ENCODE data around the gene STAG1.

DNA sequence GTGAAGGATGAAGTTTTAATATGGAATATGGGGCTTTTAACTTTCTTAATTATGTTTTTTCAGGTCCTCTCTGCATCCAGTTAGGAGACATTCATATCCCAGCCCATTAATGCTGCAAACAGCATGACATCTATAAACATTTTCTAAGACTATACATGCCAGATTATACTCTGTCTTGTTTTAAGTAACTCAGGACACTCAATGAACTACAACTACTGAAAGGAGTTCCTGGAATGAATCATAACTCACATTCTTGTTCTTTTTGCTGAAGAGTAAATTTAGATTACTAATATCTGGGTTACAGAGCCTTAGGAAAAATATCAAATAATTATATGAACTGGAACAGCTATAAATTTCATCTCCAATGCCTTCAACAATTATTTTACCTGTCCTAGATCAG is 167.4 kb downstream of the STAG1 start:
- TF ChIP-seq ZNF644 (CRISPR knock-in tag; IDR thresholded peaks at IDR 0.05; ENCODE audit: low read depth) (no peak), SKI (IDR thresholded peaks at IDR 0.05; ENCODE audit: partially characterized antibody) (no peak), FOSL2 (CRISPR knock-in tag; IDR thresholded peaks at IDR 0.05) (no peak), HNRNPK (IDR thresholded peaks at IDR 0.05; ENCODE audit: low read depth, low read length, poor library complexity, severe bottlenecking) (no peak), ZNF10 (CRISPR knock-in tag; IDR thresholded peaks at IDR 0.05; ENCODE audit: borderline replicate concordance, low read depth) (no peak), HNF4G (IDR thresholded peaks at IDR 0.05; ENCODE audit: borderline replicate concordance, low read depth, low read length) (no peak), HNF4G (CRISPR knock-in tag; IDR thresholded peaks at IDR 0.05; ENCODE audit: borderline replicate concordance, low read depth) (no peak), ZNF577 (CRISPR knock-in tag; IDR thresholded peaks at IDR 0.05; ENCODE audit: borderline replicate concordance, low read depth) (no peak), RELA (CRISPR knock-in tag; IDR thresholded peaks at IDR 0.05) (no peak), ZNF569 (CRISPR knock-in tag; IDR thresholded peaks at IDR 0.05; ENCODE audit: borderline replicate concordance) (no peak), HOXA7 (CRISPR knock-in tag; IDR thresholded peaks at IDR 0.05) (no peak), TBL1XR1 (IDR thresholded peaks at IDR 0.05; ENCODE audit: borderline replicate concordance, low read length, partially characterized antibody) (no peak)
- TF ChIP-seq, protein P1, sequence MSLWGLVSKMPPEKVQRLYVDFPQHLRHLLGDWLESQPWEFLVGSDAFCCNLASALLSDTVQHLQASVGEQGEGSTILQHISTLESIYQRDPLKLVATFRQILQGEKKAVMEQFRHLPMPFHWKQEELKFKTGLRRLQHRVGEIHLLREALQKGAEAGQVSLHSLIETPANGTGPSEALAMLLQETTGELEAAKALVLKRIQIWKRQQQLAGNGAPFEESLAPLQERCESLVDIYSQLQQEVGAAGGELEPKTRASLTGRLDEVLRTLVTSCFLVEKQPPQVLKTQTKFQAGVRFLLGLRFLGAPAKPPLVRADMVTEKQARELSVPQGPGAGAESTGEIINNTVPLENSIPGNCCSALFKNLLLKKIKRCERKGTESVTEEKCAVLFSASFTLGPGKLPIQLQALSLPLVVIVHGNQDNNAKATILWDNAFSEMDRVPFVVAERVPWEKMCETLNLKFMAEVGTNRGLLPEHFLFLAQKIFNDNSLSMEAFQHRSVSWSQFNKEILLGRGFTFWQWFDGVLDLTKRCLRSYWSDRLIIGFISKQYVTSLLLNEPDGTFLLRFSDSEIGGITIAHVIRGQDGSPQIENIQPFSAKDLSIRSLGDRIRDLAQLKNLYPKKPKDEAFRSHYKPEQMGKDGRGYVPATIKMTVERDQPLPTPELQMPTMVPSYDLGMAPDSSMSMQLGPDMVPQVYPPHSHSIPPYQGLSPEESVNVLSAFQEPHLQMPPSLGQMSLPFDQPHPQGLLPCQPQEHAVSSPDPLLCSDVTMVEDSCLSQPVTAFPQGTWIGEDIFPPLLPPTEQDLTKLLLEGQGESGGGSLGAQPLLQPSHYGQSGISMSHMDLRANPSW (CRISPR knock-in tag; IDR thresholded peaks at IDR 0.05; ENCODE audit: borderline replicate concordance), result no peak

Data from HepG2 (cell line).